ENCODE data around the gene SMARCA2.

GRCh38 chr9:2158766-2159430 lies 143.8 kb downstream of the SMARCA2 start:
- no peak for TF ChIP-seq ZNF79 (CRISPR knock-in tag; IDR thresholded peaks at IDR 0.05; ENCODE audit: low read depth)
- no peak for TF ChIP-seq NFIC (IDR thresholded peaks at IDR 0.05)
- TF ChIP-seq, protein P1, sequence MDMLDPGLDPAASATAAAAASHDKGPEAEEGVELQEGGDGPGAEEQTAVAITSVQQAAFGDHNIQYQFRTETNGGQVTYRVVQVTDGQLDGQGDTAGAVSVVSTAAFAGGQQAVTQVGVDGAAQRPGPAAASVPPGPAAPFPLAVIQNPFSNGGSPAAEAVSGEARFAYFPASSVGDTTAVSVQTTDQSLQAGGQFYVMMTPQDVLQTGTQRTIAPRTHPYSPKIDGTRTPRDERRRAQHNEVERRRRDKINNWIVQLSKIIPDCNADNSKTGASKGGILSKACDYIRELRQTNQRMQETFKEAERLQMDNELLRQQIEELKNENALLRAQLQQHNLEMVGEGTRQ (CRISPR knock-in tag; IDR thresholded peaks at IDR 0.05): no peak
- TF ChIP-seq MCM2 (IDR thresholded peaks at IDR 0.05; ENCODE audit: low read depth): no peak

Data from K562 (cell line).